KOPT-K1 (cell line): ENCODE measurements around the gene LIPE.
"Not testable (repeated sequence)": the region's sequence is repeated elsewhere in the genome, so short reads cannot be mapped to it uniquely, and the experiment has no call there.

Experiments
- H3K27ac ChIP-seq: fragments of 200-600 bp; sonication (generic); 2 replicates; pipeline ENCODE4 v1.5.1; 2016; ENCODE audit warnings: antibody characterized with exemption, mild to moderate bottlenecking, low read depth, low read length; ENCODE audit not compliant: poor library complexity, severe bottlenecking
- H3K36me3 ChIP-seq: fragments of 200-600 bp; sonication (generic); 2 replicates; pipeline ENCODE4 v1.5.1; 2017; ENCODE audit warnings: antibody characterized with exemption, mild to moderate bottlenecking, low read length, moderate library complexity; ENCODE audit not compliant: insufficient read depth
- H3K9me3 ChIP-seq: fragments of 200-600 bp; sonication (generic); 2 replicates; pipeline ENCODE4 v1.5.1; 2017; ENCODE audit warnings: antibody characterized with exemption, low read length, mild to moderate bottlenecking; ENCODE audit not compliant: insufficient read depth, poor library complexity, severe bottlenecking

Gene LIPE

GRCh38 chr19:42427313-42427712 lies at the start of gene LIPE:
TSS of gene LIPE (minus strand) at chr19:42427388. CDS start at chr19:42427149, 239 bp downstream.
- H3K27ac ChIP-seq = no peak within 1 kb of the TSS
- H3K36me3 ChIP-seq = no peaks in the 10 kb centered on the region
- no peaks in the 10 kb centered on the region for H3K9me3 ChIP-seq

- no peaks in the 10 kb centered on the region for H3K9me3 ChIP-seq
- H3K27ac ChIP-seq = no peak overlapping the region
- H3K36me3 ChIP-seq = no peaks in the 10 kb centered on the region
Observed at GRCh38 chr19:42475366-42475765, 48.2 kb upstream of the LIPE start.

- Histone ChIP-seq H3K27ac (no peak overlapping the region), H3K36me3 (no peaks in the 10 kb centered on the region), H3K9me3 (no peaks in the 10 kb centered on the region)
Observed at GRCh38 chr19:42474743-42475142, 47.6 kb upstream of the LIPE start.

- no peaks in the 10 kb centered on the region for H3K9me3 ChIP-seq
- no peak overlapping the region for H3K27ac ChIP-seq
- no peaks in the 10 kb centered on the region for H3K36me3 ChIP-seq
Observed at GRCh38 chr19:42473686-42474085, 46.5 kb upstream of the LIPE start.

DNA sequence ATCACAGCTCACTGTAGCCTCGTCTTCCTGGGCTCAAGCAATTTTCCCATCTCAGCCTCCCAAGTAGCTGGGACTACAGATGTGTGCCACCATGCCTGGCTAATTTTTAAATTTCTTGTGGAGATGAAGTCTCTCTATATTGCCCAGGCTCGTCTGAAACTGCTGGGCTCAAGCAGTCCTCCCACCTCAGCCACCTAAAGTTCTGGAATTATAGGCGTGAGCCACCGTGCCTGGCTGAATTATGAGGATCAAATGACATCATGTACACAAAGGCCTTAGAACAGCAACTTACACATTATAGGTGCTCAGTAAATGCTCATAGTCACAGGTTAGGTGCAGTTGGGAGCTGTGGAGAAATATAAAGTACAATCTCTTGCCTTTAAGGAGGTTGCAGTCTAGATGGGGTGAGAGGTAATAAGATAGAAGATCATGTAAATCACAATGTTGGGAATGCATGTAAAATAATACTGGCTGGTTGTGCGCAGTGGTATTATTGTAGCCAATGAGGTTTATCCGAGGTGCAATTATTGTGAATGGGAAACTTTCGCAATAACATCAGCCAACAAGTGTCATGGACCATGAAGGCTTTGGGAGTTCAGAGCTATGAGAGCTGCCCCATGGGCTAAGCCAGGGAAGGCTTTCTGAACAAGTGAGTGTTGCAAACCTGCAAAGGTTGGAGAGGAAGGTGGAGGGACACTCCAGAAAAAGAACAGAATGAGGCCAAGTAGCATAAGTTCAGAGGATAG lies 45.4 kb upstream of the LIPE start:
- no peaks in the 10 kb centered on the region for H3K9me3 ChIP-seq
- no peak overlapping the region for H3K27ac ChIP-seq
- no peaks in the 10 kb centered on the region for H3K36me3 ChIP-seq

DNA sequence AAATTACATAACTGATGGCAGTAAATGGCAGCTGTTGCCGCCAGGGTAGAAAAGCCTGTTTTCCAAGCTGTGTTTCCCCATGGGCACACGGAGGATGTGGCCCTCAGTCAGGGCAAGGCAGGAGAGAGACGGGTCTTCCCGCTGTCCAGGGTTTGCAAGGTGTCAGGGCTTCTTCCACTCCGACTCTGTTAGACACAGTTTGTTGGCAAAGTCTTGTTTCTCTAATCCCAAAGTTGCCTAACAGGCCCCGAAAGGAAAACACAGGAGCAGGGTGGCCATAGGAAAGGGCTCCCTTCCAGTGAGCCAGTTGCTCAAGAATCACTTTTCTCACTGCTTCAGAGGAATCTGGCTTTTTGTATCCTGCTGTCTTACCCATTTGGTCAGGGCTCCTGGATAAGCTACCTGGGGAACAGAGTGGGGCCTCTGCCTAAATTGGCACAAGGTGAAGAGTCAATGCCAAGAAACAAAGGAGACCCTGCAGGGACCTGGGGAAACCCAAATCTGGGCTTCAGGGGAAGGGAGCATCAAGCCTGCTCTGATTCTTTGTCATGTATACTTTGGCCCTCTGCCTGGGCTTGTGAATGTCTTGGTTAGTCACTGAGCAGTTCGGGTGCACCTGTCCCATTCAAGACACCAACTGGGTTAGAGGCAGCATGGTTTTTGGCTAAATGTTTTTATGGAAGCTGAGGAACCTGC lies 44.5 kb upstream of the LIPE start:
- H3K9me3 ChIP-seq = no peaks in the 10 kb centered on the region
- H3K36me3 ChIP-seq = no peaks in the 10 kb centered on the region
- no peak overlapping the region for H3K27ac ChIP-seq

- no peaks in the 10 kb centered on the region for H3K9me3 ChIP-seq
- no peaks in the 10 kb centered on the region for H3K36me3 ChIP-seq
- no peak overlapping the region for H3K27ac ChIP-seq
Observed at GRCh38 chr19:42469311-42470235, 42.4 kb upstream of the LIPE start.

GRCh38 chr19:42468273-42468796 lies 41.1 kb upstream of the LIPE start:
- Histone ChIP-seq H3K9me3 (no peaks in the 10 kb centered on the region), H3K36me3 (no peaks in the 10 kb centered on the region), H3K27ac (no peak overlapping the region)

DNA sequence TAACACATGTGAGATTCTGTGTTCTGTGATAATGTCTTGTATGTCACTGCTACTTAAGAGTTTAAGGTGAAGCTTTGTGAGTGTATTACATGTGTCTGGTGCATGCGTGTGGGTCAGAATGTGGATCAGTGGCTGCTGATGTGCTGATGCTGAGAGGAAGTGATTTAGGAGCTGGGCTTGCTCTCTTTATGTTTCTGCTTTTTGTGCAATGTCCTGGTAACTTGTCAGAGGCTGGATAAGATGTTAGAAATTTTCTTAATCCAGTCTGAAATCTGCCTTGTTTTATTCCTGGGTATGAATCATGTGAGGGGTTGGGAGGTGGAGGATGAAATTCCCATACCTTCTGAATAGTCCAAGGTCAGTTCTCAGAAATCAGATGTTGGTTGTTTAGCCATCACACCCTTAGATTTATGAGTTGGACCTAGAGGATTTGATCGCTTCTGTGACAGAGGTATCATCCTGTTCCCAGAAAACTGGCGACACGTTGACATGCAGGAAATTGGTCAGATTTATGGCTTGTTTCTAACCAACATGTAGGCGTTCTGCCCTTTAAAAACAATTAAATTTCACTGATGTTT lies 40.1 kb upstream of the LIPE start:
- no peaks in the 10 kb centered on the region for H3K36me3 ChIP-seq
- no peak overlapping the region for H3K27ac ChIP-seq
- no peaks in the 10 kb centered on the region for H3K9me3 ChIP-seq

- Histone ChIP-seq H3K36me3 (no peaks in the 10 kb centered on the region), H3K9me3 (no peaks in the 10 kb centered on the region), H3K27ac (no peak overlapping the region)
Observed at GRCh38 chr19:42466521-42467182, 39.5 kb upstream of the LIPE start.

- H3K9me3 ChIP-seq = no peaks in the 10 kb centered on the region
- no peaks in the 10 kb centered on the region for H3K36me3 ChIP-seq
- no peak overlapping the region for H3K27ac ChIP-seq
Observed at GRCh38 chr19:42465827-42466280, 38.7 kb upstream of the LIPE start.

- Histone ChIP-seq H3K27ac (no peak overlapping the region), H3K9me3 (no peaks in the 10 kb centered on the region), H3K36me3 (no peaks in the 10 kb centered on the region)
Observed at GRCh38 chr19:42461700-42462324, 34.6 kb upstream of the LIPE start.

GRCh38 chr19:42461231-42461630 lies 34.0 kb upstream of the LIPE start:
- not testable (repeated sequence) for H3K27ac ChIP-seq, H3K36me3 ChIP-seq, H3K9me3 ChIP-seq

DNA sequence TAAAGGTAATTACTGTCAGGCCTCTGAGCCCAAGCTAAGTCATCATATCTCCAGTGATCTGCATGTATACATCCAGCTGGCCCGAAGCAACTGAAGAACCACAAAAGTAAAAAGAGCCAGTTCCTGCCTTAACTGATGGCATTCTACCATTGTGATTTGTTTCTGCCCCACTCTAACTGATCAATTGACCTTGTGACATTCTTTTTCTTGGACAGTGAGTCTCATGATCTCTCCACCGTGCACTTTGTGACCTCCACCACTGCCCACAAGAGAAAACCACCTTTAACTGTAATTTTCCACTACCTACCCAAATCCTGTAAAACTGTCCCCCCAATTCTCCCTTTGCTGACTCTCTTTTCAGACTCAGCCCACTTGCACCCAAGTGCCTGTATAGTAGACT lies 32.7 kb upstream of the LIPE start:
- Histone ChIP-seq H3K36me3 (no peaks in the 10 kb centered on the region), H3K27ac (no peak overlapping the region), H3K9me3 (no peaks in the 10 kb centered on the region)
